Epidermal melanocyte (primary cell): Measurements from ENCODE around the gene FFAR1.

Experiments used
- DNase-seq: peaks from one replicate; pipeline ENCODE4 v3.0.0; 2011; ENCODE audit warnings: low spot score; ENCODE audit not compliant: insufficient read length

The FFAR1 gene

GRCh38 chr19:35347171-35347929 is at the start of gene FFAR1:
Gene FFAR1, plus strand, starts transcription at chr19:35347902. Its CDS starts 3,650 bp downstream, at chr19:35351552.
- DNase-seq: no peak

GRCh38 chr19:35297922-35298321 is 49.8 kb upstream of the FFAR1 start:
- no peak for DNase-seq

GRCh38 chr19:35298561-35298972 is 49.1 kb upstream of the FFAR1 start:
- no peak for DNase-seq

GRCh38 chr19:35299523-35300338 is 48.0 kb upstream of the FFAR1 start:
- DNase-seq: no peak

GRCh38 chr19:35300339-35300649 is 47.4 kb upstream of the FFAR1 start:
- DNase-seq: no peak

GRCh38 chr19:35301961-35302360 is 45.7 kb upstream of the FFAR1 start:
- DNase-seq: no peak

GRCh38 chr19:35302446-35302845 is 45.3 kb upstream of the FFAR1 start:
- no peak for DNase-seq

- no peak for DNase-seq
Observed at GRCh38 chr19:35303357-35303915, 44.3 kb upstream of the FFAR1 start.

GRCh38 chr19:35304036-35304435 is 43.7 kb upstream of the FFAR1 start:
- no peak for DNase-seq

GRCh38 chr19:35305181-35305580 is 42.5 kb upstream of the FFAR1 start:
- DNase-seq: no peak

- no peak for DNase-seq
Observed at GRCh38 chr19:35306473-35307246, 41.0 kb upstream of the FFAR1 start.

GRCh38 chr19:35307931-35308330 is 39.8 kb upstream of the FFAR1 start:
- DNase-seq: no peak

- no peak for DNase-seq
Observed at GRCh38 chr19:35308910-35309309, 38.8 kb upstream of the FFAR1 start.

GRCh38 chr19:35309481-35310279 is 38.0 kb upstream of the FFAR1 start:
- DNase-seq: no peak

GRCh38 chr19:35310331-35310730 is 37.4 kb upstream of the FFAR1 start:
- no peak for DNase-seq

GRCh38 chr19:35310811-35311465 is 36.8 kb upstream of the FFAR1 start:
- no peak for DNase-seq

GRCh38 chr19:35311901-35312665 is 35.6 kb upstream of the FFAR1 start:
- DNase-seq: no peak

- DNase-seq: no peak
Observed at GRCh38 chr19:35313587-35313986, 34.1 kb upstream of the FFAR1 start.

- DNase-seq: no peak
Observed at GRCh38 chr19:35314031-35314430, 33.7 kb upstream of the FFAR1 start.
